CMK (cell line): ENCODE data around the gene CCDC97.
A peak's percentile ranks its signal among the peaks of the same experiment; 100 is the strongest.

ENCODE experiments used
- DNase-seq: peaks from one replicate; pipeline ENCODE4 v3.0.0-alpha.2; 2010; ENCODE audit warnings: low read depth

The CCDC97 gene

DNA sequence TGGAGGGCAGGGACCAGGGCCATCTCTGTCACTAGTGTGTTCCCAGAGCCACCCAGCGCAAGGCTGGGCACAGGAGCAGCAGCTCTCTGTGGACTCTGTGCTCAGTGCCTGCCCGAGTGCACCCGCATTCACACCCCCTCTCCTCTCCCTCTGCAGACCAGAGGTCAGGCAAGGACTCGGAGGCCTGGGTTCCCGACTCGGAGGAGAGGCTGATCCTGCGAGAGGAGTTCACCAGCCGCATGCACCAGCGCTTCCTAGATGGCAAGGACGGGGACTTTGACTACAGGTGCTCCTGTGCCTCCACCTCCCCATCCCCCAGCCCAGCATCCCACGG lies 10.2 kb downstream of the CCDC97 start:
- no peak for DNase-seq

DNA sequence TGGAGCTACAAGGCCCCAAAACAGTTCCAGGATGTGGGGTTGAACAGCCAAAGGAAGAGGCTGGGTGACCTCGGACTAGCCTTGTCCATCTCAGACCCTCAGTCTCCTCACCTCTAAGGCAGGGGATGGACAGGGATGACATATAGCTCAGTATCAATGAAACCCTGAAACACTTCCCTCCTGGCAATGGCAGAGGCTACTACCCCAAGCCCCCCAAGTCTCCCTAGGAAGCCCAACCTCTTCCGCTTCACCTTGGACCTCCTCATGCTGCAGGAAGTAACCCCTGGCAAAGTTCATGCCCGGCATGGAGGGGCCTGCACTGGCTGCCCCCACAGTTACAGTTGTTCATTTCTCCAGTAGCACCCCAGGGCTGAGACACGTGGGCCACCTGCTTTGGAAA lies 10.6 kb downstream of the CCDC97 start:
- no peak for DNase-seq

DNA sequence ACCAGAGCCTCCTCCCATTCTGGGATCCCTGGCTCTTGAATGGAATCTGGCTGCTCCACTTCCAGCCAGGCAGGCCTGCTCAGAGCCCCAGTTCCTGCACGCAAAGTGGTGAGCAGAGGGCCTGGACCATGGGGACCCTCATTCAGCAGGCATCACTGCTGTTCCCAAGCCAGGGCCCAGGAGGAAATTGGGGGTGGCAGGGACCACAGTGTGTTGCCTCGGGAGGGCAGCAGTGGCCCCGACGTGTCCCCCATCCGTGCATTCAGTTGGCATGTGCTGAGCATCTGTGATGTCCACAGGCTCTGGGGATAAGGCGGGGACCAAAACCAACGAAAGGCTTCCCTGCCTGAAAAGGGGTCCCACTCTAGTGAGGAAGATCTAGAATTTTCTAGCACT lies 11.2 kb downstream of the CCDC97 start:
- DNase-seq = no peak

DNA sequence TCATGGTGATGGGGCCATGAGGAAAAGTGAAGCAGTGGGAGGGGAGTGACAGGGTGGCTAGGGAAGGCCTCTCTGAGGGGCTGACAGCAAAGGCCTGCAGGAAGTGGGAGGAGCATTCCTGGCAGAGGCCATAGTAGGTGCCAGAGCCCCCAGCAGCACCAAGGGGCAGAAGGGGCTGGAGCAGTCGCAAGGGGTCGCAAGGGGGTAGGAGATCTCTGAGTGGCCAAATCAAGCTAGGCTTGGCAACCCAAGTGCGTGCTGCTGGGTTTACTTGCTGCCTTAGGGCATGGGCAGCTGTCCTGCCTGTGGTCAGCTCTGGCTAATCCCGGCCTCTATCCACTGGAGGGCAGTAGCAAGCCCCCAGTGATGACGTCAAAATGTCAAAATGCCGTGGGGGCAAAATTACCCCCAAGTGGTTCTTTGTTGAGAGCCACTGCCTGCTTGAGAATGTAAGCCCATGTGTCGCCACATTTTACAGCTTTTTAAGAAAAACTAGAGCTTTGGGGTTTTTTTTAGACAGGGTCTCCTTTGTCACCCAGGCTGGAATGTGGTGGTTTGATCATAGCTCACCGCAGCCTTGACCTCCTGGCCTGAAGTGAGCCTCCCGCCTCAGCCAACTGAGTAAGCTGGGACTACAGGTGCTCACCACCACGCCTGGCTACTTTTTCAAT lies 11.8 kb downstream of the CCDC97 start:
- no peak for DNase-seq

DNA sequence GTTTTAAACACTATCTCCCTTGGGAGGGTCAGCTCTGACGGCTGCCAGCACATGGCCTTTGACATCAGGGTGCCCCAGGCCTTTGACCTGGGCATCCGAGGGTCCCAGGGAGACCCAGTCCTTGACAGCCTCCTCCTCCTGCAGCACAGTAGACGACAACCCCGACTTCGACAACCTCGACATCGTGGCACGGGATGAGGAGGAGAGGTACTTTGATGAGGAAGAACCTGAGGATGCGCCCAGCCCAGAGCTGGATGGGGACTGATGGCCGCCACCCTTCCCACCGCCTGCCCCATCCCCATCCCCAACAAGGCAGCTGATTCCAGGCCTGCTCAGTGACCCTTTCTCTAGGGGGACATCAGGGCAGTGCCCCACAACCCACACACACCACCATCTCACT lies 12.5 kb downstream of the CCDC97 start:
- DNase-seq = no peak

DNA sequence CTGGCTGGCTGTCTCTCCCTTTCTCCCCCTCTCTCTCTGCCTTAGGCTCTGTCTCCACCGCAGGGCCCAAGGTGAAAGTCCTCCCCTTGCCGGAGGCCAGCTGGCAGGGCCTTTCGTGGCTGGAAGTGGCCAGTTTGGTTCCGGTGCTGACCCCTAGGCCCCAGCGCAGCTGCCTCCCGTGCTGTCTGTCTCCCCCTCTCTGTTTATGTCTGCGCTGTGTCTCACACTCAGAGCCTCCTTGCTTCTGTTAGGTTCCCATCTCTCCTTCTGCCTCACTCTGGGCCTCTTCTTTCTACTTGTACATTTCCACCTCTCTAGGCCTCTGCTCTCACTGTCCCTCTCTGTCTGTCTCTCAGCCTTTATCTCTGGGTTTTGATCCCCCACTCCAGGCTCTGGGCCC lies 13.1 kb downstream of the CCDC97 start:
- peak; percentile 61 for DNase-seq

DNA sequence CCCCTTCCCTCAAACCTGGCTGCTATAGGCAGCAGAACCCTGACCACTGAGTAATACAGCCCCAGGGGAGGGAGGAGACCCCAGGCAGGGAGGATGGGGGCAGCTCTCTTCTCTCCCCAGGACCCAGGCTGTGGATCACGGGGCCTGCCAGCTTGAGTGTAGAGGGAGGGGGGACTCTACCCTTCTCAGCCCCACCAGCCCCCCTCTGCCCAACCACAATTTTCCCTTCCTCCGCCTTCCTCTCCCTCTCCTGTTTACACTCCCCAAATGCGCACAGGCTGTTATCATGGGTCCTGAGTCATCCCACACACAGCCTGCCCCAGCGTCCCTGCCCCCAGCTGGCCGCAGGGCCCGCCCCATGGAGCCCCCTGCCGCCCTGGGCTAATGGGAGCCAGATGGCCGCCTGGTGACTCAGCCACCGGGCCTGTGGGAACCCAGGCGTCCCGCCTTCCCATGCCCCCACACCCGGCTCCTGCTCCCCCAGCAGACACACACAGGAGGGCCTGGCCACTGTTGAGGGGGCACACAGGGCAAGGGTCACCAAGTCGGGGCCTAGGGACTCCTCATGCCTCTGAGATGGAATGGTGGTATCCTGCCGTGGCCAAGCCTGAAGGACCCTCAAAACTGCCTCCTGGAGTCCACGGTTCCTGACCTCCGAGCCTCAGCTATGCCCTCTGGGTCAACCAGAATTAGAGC lies 13.6 kb downstream of the CCDC97 start:
- peak; percentile 93 for DNase-seq

DNA sequence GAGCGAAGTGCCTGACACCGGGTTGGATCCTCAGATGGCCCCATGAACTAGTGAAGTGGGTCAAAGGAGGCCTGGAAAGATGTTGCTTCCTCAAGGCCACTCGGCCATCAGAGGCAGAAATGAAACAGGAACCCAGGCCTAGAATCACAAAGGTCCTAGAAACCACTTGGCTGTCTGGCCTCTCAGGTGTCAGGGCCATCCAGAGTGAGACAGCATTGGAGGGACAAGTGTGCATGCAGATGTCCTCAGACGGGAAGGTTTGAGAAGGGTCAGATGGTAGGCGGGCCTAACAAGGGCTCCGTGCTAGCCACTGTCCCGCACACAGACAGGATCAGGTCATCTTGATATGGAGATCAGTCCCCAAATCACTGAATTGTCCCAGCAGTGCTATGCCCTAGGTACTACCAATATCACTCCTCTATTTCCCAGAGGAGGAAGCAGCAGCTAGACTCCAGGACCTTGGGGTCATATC lies 14.3 kb downstream of the CCDC97 start:
- no peak for DNase-seq

DNA sequence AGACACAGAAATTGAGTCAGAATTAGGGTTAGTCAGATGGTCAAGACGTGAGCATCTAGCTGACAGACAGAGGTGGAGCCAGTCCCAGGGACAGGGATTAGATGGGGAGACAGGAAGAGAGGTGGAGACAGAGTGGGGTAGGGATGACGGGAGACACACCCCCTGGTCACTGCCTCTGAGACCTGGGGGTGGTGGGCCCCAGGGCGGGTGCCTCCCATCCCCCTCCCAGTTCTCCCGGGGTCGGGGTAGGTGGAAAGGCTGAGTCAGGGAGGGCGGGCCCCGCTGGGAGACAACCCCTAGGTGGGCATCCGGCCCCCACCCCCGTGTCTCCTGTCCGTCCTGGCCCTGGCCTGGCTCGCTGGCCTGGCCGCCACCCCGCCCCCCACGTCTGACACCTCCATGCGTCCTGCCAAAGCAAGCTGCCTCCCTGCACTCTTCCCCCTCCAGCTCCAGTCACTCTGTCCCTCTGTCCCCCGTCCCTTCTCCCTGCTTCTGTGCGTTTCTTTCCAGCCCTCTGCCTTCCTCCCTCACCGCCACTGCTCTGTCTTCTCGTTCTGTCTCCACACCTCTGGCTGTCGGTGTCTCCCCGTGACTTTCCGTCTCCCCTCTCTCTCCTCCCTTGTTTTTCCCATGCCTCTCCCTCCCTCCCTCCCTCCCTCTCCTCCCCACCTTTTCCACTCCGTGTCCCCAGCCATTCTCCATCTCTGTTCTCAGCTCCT lies 15.1 kb downstream of the CCDC97 start:
- DNase-seq = peak; percentile 91

DNA sequence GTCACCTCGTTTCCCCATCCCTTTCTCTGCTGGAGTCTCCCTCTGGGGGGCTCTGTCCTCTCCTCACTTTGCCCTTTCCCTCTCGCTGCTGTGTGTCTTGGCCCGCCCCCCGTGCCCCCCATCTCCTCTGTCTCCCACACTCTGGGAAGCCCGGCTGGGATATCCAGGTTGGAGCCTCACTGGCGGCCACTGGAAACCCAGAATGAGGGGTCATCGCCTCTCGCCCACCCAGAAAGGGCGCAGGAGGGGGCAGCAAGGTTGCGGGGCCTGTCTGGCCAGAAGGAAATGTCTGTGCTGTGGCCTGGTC lies 15.6 kb downstream of the CCDC97 start:
- DNase-seq = no peak

DNA sequence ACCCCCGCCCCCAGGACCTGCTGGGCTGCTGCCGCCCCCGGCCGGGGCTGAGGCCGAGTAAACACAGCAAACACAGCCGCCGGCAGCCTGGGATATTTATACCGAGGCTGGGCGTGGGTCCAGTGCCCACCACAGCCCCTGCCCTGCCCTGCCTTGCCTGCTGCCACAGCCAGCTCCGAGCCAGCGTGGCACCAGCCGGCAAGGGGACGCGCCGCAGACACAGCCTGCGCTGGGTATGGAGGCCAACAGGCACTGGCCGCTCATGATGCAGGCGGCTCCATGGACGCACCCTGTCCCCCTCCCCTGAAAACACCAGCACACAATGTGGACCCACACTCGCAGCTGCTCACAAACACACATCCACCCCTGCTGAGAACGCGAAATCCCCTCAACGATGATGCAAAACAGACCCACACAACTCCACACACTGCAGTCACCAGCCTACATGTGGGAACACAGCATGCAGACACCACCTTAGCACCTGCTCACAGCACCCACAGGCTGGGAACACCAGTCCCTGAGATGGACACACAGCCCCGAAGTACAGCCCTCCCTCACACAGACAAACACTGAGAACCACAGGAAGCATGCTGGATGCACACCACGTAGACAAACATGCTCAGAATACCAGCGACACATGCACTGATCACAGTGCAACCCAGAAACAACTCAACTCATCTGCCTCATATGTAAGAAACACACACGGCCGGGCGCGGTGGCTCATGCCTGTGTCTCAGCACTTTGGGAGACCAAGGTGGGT lies 16.2 kb downstream of the CCDC97 start:
- DNase-seq = no peak

DNA sequence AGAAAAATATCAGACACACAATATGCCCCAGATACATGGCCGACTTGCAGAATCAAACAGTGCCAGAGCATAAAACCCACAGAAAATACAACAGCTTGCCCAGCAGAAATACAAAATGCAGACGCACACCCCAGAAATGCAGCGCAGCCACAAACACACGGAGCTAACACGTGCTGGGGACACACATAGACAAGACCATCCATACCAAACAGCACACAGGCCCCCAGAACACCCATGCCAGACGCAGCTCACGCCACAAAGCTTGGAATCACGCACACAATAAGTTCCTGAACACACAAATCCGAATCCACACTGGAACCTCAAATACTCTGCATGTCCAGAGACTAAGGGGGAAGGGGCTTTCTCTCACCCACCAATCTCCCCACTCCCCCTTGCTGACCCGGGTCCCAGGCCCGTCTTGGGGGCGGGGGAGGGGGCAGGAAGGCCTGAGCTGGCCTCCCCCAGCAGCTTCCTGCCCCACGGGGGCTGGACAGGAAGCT lies 17.2 kb downstream of the CCDC97 start:
- DNase-seq = no peak

DNA sequence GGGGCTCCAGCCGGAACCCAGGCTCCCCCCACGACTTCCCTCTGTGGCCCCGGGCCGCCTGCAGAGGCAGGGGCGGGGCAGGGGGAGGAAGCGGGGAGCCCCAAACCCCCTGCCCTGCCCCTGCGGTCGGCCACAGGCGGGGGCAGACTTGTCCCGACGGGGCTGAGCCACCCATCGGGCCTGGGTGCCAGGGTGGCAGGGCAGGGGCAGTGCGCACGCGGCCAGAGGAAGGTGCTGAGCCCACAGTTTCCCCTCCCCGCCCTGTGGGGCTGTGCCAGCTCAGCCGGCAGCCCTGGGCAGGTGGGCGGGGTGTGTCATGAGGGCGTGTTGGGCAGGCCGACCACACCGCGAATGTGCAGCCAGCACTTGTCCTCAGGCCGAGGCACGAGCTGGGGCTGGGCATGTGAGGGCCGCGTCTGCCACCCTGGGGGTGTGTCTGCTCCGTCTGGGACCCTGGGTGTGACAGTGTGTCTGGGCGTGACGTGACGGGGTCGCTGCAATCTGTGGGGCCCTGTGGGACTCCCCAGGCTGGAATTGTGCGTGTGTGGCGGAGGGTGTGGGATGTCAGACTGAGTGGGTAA lies 17.7 kb downstream of the CCDC97 start:
- DNase-seq = peak; percentile 95

DNA sequence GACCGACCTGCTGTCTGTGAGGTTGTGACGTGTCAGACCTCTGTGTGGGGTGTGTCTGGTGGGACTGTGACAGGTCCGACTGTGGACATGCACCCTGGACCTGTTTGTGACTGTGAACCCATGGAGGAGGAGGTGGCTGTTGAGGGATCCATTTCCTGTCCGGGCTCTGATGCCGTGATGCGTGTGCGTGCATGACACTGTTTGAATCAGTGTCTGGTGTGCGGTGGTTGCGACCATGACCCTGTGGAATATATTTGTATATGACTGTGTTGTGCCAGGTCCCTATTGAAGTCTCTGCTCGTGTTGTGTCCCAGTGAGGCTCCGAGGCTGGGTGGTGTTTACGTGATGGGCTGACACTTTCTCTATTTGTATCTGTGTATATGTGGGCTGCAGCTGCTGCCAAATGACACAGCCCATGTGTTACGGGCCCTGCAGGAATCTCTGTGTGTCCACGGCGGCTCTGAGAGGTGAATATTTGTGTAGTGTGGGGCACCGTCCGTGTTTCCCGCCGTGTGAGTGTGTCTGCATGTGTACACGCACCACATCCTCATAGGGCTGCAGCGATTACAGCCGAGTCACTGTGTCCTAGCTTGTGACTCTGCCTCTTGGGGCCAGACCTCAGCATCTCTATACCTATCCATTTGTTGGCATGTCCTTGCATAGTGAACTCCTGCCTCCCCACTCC lies 18.3 kb downstream of the CCDC97 start:
- no peak for DNase-seq

DNA sequence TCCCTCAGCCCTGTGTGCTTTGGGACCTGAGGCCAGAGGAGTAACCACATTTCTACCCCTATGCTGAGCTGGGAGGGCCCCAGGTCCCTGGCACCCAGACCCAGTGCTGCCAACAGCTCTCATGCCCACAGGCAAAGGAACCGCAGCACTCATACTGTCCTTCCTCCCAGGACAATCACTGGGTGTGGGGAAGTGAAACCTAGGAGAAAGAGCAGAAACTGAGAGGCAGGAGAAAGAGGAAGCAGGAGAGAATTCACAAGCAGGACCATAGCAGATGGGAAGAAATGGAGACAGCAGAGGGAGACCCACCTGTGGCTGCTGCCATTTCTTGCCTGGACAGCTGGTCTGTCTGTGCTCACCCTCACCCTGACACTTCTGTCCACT lies 18.9 kb downstream of the CCDC97 start:
- no peak for DNase-seq

DNA sequence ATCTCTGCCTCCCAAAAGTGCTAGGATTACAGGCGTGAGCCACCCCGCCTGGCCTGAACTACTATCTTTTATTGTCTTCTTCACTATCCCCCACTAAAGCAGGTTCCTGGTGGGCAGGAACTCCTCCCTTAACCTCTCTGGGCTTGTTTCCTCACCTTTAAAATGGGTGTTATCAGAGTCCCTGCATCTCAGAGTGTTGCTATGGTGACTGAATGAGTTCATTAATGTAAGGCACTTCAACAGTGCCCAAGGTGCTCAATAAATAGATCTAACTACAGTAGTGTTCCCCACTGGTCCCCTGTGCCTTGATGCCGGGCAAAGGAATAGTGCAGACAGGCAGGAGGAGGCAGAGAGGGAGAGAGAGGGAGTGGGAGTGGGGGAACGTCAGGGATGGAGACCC lies 20.5 kb downstream of the CCDC97 start:
- DNase-seq = no peak

DNA sequence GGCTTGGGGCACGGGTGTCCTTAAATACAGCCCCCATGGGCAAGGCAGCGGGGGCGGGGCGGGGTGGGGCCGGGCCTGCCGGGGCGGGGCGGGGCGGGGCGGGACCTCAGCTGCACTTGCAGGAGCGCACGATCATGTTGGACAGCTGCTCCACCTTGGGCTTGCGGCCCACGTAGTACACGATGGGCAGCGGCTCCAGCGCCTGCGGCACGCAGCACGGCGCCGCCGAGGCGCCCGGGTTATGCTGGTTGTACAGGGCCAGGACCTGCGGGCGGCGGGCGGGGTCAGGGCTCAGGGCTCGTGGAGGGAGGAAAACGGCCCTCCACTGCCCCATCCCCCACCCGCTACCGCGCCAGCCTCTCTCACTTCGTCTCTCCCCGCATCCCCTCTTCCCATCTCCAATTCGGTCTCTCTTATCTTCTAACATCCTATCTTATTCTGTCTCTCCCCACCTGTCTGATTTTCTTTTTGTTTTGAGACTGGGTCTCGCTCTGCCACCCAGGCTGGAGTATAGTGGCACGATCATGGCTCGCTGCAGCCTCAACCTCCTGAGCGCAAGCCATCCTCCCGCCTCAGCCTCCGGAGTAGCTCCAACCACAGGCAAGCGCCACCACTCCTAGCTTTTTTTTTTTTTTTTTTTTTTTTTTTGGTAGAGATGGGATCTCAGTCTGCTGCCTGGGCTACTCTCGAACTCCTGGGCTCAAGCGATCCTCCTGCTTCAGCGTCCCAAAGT lies 21.1 kb downstream of the CCDC97 start:
- DNase-seq = no peak

DNA sequence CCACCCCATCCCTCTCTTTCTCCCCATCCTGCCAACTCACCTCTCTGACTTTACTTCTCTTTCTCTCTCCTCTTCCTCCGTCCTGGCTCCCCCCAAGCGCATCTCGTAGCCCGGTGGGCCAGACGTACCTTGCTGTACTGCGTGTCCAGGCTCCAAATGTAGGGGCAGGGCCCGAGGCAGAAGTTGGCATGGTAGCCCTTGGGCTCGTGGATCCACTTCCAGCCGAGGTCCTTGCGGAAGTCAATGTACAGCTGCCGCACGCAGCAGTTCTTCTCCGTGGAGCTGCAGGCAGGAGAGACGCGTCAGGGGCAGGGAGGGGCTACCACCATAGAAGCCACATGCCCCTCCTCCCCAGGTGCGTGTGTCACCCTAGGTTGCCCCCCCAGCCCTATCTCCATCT lies 22.0 kb downstream of the CCDC97 start:
- no peak for DNase-seq

DNA sequence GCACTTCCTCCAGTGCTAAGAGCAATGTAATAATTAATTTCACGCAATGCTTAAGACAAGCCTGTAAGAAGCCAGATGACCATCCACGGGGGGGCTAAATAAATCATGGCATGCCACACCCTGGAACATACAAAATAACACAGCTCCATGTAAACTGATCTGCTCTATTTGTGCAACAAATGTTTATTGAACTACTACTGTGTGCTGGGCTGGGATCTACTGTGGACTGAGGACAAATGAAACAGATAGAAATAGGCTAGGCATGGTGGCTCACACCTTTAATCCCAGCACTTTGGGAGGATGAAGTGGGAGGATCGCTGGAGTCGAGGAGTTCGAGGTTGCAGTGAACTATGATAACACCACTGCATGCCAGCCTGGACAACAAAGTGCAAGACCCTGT lies 22.5 kb downstream of the CCDC97 start:
- no peak for DNase-seq

DNA sequence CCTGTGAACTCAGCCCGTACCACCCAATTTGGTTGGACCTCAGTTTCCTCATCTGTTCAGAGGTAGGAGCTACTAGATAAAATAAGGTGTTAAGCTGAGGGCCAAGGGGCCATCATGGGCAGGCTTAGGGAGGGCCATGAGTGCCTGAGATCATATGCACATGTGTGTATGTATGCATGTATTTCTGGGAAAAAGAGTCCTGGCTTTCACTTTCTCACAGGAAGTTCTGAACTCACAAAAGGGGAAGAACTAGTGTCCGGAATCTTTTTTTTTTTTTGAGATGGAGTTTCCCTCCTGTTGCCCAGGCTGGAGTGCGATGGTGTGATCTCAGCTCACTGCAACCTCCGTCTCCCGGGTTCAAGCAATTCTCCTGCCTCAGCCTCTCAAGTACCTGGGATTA lies 24.8 kb downstream of the CCDC97 start:
- no peak for DNase-seq

DNA sequence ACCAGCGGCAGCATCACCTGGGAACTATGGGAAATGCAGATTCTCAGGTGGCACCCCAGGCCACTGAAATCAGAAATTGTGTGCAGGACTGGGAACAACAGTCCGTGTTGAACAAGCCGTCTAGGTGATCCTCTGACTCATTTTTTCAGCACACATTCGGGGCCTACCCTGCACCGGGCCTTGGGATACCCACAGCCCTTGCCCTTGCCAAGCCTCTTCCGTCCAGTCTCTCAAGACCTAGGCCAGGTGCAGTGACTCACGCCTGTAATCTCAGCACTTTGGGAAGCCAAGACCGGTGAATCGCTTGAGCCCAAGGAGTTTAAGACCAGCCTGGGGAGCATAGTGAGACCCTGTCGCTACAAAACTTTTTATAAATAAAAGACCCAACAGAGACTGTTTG lies 25.5 kb downstream of the CCDC97 start:
- no peak for DNase-seq
